GM21723 (cell line): ENCODE measurements around the gene DOP1B.
A peak's percentile ranks its signal among the peaks of the same experiment; 100 is the strongest.

Experiments used
- ATAC-seq: cut with Tn5 transposase; IDR thresholded peaks from one replicate; pipeline ENCODE4 v1.9.1; 2021; ENCODE audit warnings: mild to moderate bottlenecking, moderate library complexity; ENCODE audit not compliant: unreplicated experiment

Gene DOP1B

GRCh38 chr21:36200081-36200561 lies 43.5 kb downstream of the DOP1B start:
- ATAC-seq = no peak

DNA sequence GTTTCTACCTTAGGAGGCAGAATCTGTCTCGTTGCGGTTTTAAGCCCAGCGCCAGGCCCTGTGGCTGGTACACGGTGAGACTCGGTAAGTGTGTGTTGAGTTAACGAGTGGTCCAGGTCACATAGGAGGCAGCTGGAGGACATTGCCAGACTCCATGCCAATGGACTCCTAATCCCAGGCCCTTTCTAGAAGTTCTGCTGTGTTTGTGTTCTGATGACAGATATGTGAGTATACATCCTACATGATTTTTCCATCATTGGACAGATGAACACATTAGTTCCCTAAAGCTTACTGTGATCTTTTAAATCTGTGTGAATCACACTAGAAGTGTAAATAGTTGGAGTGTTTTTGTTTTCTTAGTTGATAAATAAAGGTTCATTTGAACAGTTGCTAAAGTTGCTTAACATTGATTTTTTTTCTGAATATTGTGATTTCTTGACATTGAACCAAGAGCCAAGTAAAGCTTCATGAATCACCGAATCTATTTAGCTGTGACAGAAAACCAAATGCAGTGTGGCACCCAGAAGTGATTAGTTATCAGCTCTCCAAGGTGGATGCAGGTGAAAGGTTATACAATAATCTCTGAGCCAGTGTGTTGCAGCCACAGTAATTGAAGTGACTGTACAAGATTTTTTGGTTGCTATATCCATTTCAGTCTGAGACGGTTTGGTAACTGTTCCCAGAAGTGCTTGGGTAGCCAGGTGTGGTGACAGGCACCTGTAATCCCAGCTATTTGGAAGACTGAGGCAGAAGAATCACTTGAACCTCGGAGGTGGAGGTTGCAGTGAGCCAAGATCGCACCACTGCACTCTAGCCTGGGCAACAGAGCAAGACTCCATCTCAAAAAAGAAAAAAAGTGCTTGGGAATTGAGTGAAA lies 46.3 kb downstream of the DOP1B start:
- no peak for ATAC-seq

DNA sequence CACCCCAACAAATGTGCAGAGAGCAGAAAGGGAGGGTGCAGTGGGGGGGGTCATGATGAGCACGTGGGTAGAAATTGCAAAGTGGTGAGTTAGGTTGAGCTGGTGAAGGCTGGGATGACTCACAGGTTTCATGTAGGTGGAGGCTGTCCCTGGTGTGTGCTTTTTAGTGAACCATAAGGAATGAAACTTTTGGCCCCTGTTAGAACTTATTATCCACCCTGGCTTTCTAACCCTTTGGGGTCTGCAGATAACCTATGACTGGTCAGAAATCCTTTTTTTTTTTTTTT lies 46.9 kb downstream of the DOP1B start:
- ATAC-seq = peak; percentile 57

DNA sequence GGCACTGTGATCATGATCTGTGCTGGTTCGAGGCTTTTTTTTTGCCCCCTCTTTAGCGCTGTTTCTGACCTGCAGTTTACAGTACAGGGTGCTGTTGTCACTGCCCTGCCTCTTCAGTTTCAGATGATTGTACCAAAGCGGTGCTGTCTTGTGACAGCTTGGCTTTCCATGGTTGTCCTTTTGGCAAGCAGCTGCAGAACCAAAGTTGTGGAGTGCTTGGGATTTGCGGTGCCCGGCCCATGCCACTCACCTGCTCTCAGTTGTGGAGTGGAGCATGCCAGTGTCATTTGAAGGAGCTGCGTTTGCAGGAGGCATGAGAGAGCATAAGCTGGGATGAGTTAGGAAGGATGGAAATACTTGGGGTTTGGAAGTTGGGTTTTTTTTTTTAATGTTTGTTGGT lies 48.4 kb downstream of the DOP1B start:
- no peak for ATAC-seq

- ATAC-seq = no peak
These were observed 49.3 kb downstream of the DOP1B start for GRCh38 chr21:36205962-36206361.
